ENCODE measurements around the gene CATSPERZ.

Gene CATSPERZ

GRCh38 chr11:64285885-64286800 lies 14.0 kb upstream of the CATSPERZ start:
- no peak for TF ChIP-seq POLR2A (IDR thresholded peaks at IDR 0.05; ENCODE audit: low read depth, low read length)
- no peak for FAIRE-seq
- DNase-seq (ENCODE audit: insufficient read length, low spot score) = no peak

GRCh38 chr11:64286801-64287159 lies 13.4 kb upstream of the CATSPERZ start:
- FAIRE-seq (no peak), DNase-seq (ENCODE audit: insufficient read length, low spot score) (no peak)
- no peak for TF ChIP-seq POLR2A (IDR thresholded peaks at IDR 0.05; ENCODE audit: low read depth, low read length)

- FAIRE-seq = no peak
- TF ChIP-seq POLR2A (IDR thresholded peaks at IDR 0.05; ENCODE audit: low read depth, low read length) = no peak
Measured at GRCh38 chr11:64287676-64288352, 12.3 kb upstream of the CATSPERZ start.

GRCh38 chr11:64288353-64288750 lies 11.8 kb upstream of the CATSPERZ start:
- TF ChIP-seq POLR2A (IDR thresholded peaks at IDR 0.05; ENCODE audit: low read depth, low read length) = no peak
- DNase-seq (ENCODE audit: insufficient read length, low spot score) (no peak), FAIRE-seq (no peak)

More at GRCh38 chr11:64287676-64288352, 12.3 kb upstream of the CATSPERZ start:
- DNase-seq (ENCODE audit: insufficient read length, low spot score) = no peak

- no peak for DNase-seq (ENCODE audit: insufficient read length, low spot score)
- no peak for TF ChIP-seq POLR2A (IDR thresholded peaks at IDR 0.05; ENCODE audit: low read depth, low read length)
- FAIRE-seq = no peak
Measured at GRCh38 chr11:64289002-64289564, 11.1 kb upstream of the CATSPERZ start.

- no peak for FAIRE-seq
- no peak for TF ChIP-seq POLR2A (IDR thresholded peaks at IDR 0.05; ENCODE audit: low read depth, low read length)
- DNase-seq (ENCODE audit: insufficient read length, low spot score) = no peak
Measured at GRCh38 chr11:64290352-64291261, 9.6 kb upstream of the CATSPERZ start.

GRCh38 chr11:64291262-64291751 lies 8.9 kb upstream of the CATSPERZ start, which contains the start of gene KCNK4:
TSS of gene KCNK4 (plus strand) at chr11:64291302. CDS start at chr11:64293019, 1,717 bp downstream.
- DNase-seq (ENCODE audit: insufficient read length, low spot score) (no peak), FAIRE-seq (no peak)
- TF ChIP-seq POLR2A (IDR thresholded peaks at IDR 0.05; ENCODE audit: low read depth, low read length) = no peak

- no peak for FAIRE-seq
- DNase-seq (ENCODE audit: insufficient read length, low spot score) = no peak
- no peak for TF ChIP-seq POLR2A (IDR thresholded peaks at IDR 0.05; ENCODE audit: low read depth, low read length)
Measured at GRCh38 chr11:64291752-64292459, 8.3 kb upstream of the CATSPERZ start.

GRCh38 chr11:64292460-64293254 lies 7.5 kb upstream of the CATSPERZ start:
- no peak for FAIRE-seq
- DNase-seq (ENCODE audit: insufficient read length, low spot score) = no peak
- no peak for TF ChIP-seq POLR2A (IDR thresholded peaks at IDR 0.05; ENCODE audit: low read depth, low read length)

- no peak for DNase-seq (ENCODE audit: insufficient read length, low spot score)
- no peak for TF ChIP-seq POLR2A (IDR thresholded peaks at IDR 0.05; ENCODE audit: low read depth, low read length)
- FAIRE-seq = no peak
Measured at GRCh38 chr11:64294774-64295173, 5.4 kb upstream of the CATSPERZ start.

GRCh38 chr11:64295760-64296159 lies 4.4 kb upstream of the CATSPERZ start:
- DNase-seq (ENCODE audit: insufficient read length, low spot score) (no peak), FAIRE-seq (no peak)
- TF ChIP-seq POLR2A (IDR thresholded peaks at IDR 0.05; ENCODE audit: low read depth, low read length) = no peak

GRCh38 chr11:64296236-64296635 lies 3.9 kb upstream of the CATSPERZ start:
- no peak for DNase-seq (ENCODE audit: insufficient read length, low spot score)
- FAIRE-seq = no peak
- TF ChIP-seq POLR2A (IDR thresholded peaks at IDR 0.05; ENCODE audit: low read depth, low read length) = no peak
